SK-N-SH treated with all-trans-retinoic acid at 6 μM for 48 hours (cell line): ENCODE data around the gene AK4.

Source experiments
- ARNTL ChIP-seq: fragments of 450-650 bp; formaldehyde crosslinking; IDR thresholded peaks from 2 replicates; pipeline ENCODE4 v1.5.0; 2020; ENCODE audit warnings: low read depth, mild to moderate bottlenecking, moderate library complexity, borderline replicate concordance
- BACH2 ChIP-seq: fragments of 250-450 bp; sonication (Bioruptor Pico); IDR thresholded peaks from 2 replicates; pipeline ENCODE4 v1.9.0; 2021; ENCODE audit warnings: mild to moderate bottlenecking, borderline replicate concordance
- CSDC2 ChIP-seq: fragments of 250-450 bp; sonication (Bioruptor Pico); IDR thresholded peaks from 2 replicates; pipeline ENCODE4 v1.5.0; 2020; ENCODE audit warnings: mild to moderate bottlenecking, moderate library complexity
- CSRNP3 ChIP-seq: fragments of 250-450 bp; sonication (Bioruptor Pico); IDR thresholded peaks from 2 replicates; pipeline ENCODE4 v1.5.1; 2021; ENCODE audit warnings: mild to moderate bottlenecking, moderate library complexity
- OSR1 ChIP-seq: fragments of 250-450 bp; sonication (Bioruptor Pico); IDR thresholded peaks from 2 replicates; pipeline ENCODE4 v1.8.0; 2022; ENCODE audit warnings: moderate library complexity, mild to moderate bottlenecking, inconsistent platforms
- PPARA ChIP-seq: fragments of 250-450 bp; sonication (Bioruptor Pico); IDR thresholded peaks from 2 replicates; pipeline ENCODE4 v1.5.0; 2020; ENCODE audit warnings: mild to moderate bottlenecking, borderline replicate concordance
- RARB ChIP-seq: fragments of 250-450 bp; sonication (Bioruptor Pico); IDR thresholded peaks from 2 replicates; pipeline ENCODE4 v1.8.0; 2021; ENCODE audit warnings: mild to moderate bottlenecking, moderate library complexity
- SNAI2 ChIP-seq: fragments of 250-450 bp; sonication (Bioruptor Pico); IDR thresholded peaks from 2 replicates; pipeline ENCODE4 v1.5.0; 2020; ENCODE audit warnings: mild to moderate bottlenecking, moderate library complexity
- TCF4 ChIP-seq: fragments of 250-450 bp; sonication (Bioruptor Pico); IDR thresholded peaks from 2 replicates; pipeline ENCODE4 v1.8.0; 2021; ENCODE audit warnings: mild to moderate bottlenecking, moderate library complexity, borderline replicate concordance
- ZFP3 ChIP-seq: fragments of 250-450 bp; sonication (Bioruptor Pico); IDR thresholded peaks from 2 replicates; pipeline ENCODE4 v1.5.0; 2020; ENCODE audit warnings: mild to moderate bottlenecking, moderate library complexity
- ZFP30 ChIP-seq: fragments of 450-650 bp; formaldehyde crosslinking; IDR thresholded peaks from 2 replicates; pipeline ENCODE4 v1.5.0; 2022; ENCODE audit warnings: mild to moderate bottlenecking, moderate library complexity
- ZNF565 ChIP-seq: fragments of 450-650 bp; formaldehyde crosslinking; conservative IDR thresholded peaks from 2 replicates; pipeline ENCODE4 v1.5.0; 2020; ENCODE audit warnings: low read depth, mild to moderate bottlenecking, moderate library complexity
- TF ChIP-seq, protein P1 (sequence below): fragments of 250-450 bp; sonication (Bioruptor Pico); IDR thresholded peaks from 2 replicates; pipeline ENCODE4 v1.8.0; 2020; ENCODE audit warnings: mild to moderate bottlenecking, moderate library complexity, borderline replicate concordance
- TF ChIP-seq, protein P2 (sequence below): fragments of 250-450 bp; sonication (Bioruptor Pico); IDR thresholded peaks from 2 replicates; pipeline ENCODE4 v1.8.0; 2021; ENCODE audit warnings: low read depth, mild to moderate bottlenecking, moderate library complexity, borderline replicate concordance

- TF ChIP-seq ZNF565 (CRISPR knock-in tag) (no peak), ZFP3 (no peak), ARNTL (CRISPR knock-in tag) (no peak), SNAI2 (no peak), BACH2 (CRISPR knock-in tag) (no peak), TCF4 (no peak), PPARA (CRISPR knock-in tag) (no peak), CSRNP3 (CRISPR knock-in tag) (no peak), RARB (CRISPR knock-in tag) (no peak), ZFP30 (no peak), OSR1 (CRISPR knock-in tag) (no peak), CSDC2 (no peak)
- TF ChIP-seq, protein P1, sequence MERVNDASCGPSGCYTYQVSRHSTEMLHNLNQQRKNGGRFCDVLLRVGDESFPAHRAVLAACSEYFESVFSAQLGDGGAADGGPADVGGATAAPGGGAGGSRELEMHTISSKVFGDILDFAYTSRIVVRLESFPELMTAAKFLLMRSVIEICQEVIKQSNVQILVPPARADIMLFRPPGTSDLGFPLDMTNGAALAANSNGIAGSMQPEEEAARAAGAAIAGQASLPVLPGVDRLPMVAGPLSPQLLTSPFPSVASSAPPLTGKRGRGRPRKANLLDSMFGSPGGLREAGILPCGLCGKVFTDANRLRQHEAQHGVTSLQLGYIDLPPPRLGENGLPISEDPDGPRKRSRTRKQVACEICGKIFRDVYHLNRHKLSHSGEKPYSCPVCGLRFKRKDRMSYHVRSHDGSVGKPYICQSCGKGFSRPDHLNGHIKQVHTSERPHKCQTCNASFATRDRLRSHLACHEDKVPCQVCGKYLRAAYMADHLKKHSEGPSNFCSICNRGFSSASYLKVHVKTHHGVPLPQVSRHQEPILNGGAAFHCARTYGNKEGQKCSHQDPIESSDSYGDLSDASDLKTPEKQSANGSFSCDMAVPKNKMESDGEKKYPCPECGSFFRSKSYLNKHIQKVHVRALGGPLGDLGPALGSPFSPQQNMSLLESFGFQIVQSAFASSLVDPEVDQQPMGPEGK (CRISPR knock-in tag) = no peak
- TF ChIP-seq, protein P2, sequence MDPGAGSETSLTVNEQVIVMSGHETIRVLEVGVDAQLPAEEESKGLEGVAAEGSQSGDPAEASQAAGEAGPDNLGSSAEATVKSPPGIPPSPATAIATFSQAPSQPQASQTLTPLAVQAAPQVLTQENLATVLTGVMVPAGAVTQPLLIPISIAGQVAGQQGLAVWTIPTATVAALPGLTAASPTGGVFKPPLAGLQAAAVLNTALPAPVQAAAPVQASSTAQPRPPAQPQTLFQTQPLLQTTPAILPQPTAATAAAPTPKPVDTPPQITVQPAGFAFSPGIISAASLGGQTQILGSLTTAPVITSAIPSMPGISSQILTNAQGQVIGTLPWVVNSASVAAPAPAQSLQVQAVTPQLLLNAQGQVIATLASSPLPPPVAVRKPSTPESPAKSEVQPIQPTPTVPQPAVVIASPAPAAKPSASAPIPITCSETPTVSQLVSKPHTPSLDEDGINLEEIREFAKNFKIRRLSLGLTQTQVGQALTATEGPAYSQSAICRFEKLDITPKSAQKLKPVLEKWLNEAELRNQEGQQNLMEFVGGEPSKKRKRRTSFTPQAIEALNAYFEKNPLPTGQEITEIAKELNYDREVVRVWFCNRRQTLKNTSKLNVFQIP (CRISPR knock-in tag) = no peak
Observed at GRCh38 chr1:65198096-65198495, 50.1 kb downstream of the AK4 start.
